GM12878 (cell line): ENCODE results near the gene TTC29. TPM values are rescaled to one million over a fixed set of nuclear protein-coding genes. Genes with fewer than 3 reads are reported as not detected.

Experiments used
- ATAC-seq: fragments of 200-7000 bp; cut with Tn5 transposase; 3 replicates; pipeline ENCODE4 v1.9.1; 2020; ENCODE audit warnings: mild to moderate bottlenecking, moderate library complexity
- BruUV-seq: library from RNA; stranded (reverse); fragments of 400-500 nt; replicated peaks from 2 replicates; lab custom pipeline; 2021; lab: Mats Ljungman, UMichigan
- CTCF ChIA-PET: fragments of 300-600 bp; sonication (Branson Sonifier 250); formaldehyde crosslinking; extraction: SDS; loops from one replicate; lab custom pipeline; 2021; ENCODE audit warnings: inconsistent platforms; lab: Yijun Ruan, JAX
- POLR2A ChIA-PET: fragments of 350-600 bp; formaldehyde crosslinking; extraction: SDS; loops from one replicate; lab custom pipeline; 2021; ENCODE audit warnings: inconsistent platforms; lab: Charles Lee
- RAD21 ChIA-PET: fragments of 300-600 bp; sonication (Branson Sonifier 250); formaldehyde crosslinking; loops from one replicate; lab custom pipeline; 2023; ENCODE audit warnings: antibody characterized with exemption; ENCODE audit not compliant: unreplicated experiment; lab: Charles Lee
- SMC1A ChIA-PET: fragments of 300-600 bp; sonication (Branson Sonifier 250); formaldehyde crosslinking; loops from one replicate; lab custom pipeline; 2023; ENCODE audit not compliant: unreplicated experiment, uncharacterized antibody; lab: Charles Lee
- DNase-seq: peaks from one replicate; pipeline ENCODE4 v3.0.0-alpha.2; 2011; ENCODE audit warnings: low read depth, low spot score
- FAIRE-seq: peaks from 3 replicates; lab custom pipeline; 2011; peaks lifted over from hg19 to GRCh38; lab: Jason Lieb, UNC
- H2AFZ ChIP-seq: 2 replicates; pipeline ENCODE4 v1.6.0; 2011; ENCODE audit warnings: low read depth, low read length, control low read depth; ENCODE audit not compliant: control insufficient read depth
- H3K27ac ChIP-seq: 2 replicates; pipeline ENCODE4 v1.5.1; 2011; ENCODE audit warnings: control low read depth; ENCODE audit not compliant: control insufficient read depth, insufficient read depth
- H3K27me3 ChIP-seq, 2 experiments: replicated peaks in 1 of 2; 2 replicates each; pipeline versions ENCODE4 v1.6.0 to v1.6.1; 2011; ENCODE audit warnings: low read length in 1 of 2; ENCODE audit not compliant: control insufficient read depth in 2 of 2, insufficient read depth in 2 of 2
- H3K36me3 ChIP-seq, 2 experiments: 2 replicates each; pipeline ENCODE4 v1.5.1; 2011; ENCODE audit warnings: low read length in 1 of 2; ENCODE audit not compliant: control insufficient read depth in 2 of 2, insufficient read depth in 2 of 2
- H3K4me1 ChIP-seq: 2 replicates; pipeline ENCODE4 v1.6.1; 2011; ENCODE audit warnings: mild to moderate bottlenecking, low read length, moderate library complexity, mixed read lengths; ENCODE audit not compliant: control insufficient read depth, insufficient read depth
- H3K4me2 ChIP-seq: 2 replicates; pipeline ENCODE4 v1.6.0; 2011; ENCODE audit warnings: control low read depth; ENCODE audit not compliant: control insufficient read depth, insufficient read depth
- H3K4me3 ChIP-seq: fragments of 200-600 bp; sonication (generic); 2 replicates; pipeline ENCODE4 v1.5.1; 2016
- H3K79me2 ChIP-seq: 2 replicates; pipeline ENCODE4 v1.6.0; 2011; ENCODE audit warnings: low read length; ENCODE audit not compliant: control insufficient read depth, insufficient read depth
- H3K9ac ChIP-seq: 2 replicates; pipeline ENCODE4 v1.8.0; 2011; ENCODE audit warnings: low read length, control low read depth, mixed read lengths; ENCODE audit not compliant: control insufficient read depth, insufficient read depth
- H3K9me3 ChIP-seq: replicated peaks from 3 replicates; pipeline ENCODE4 v1.5.1; 2011; ENCODE audit warnings: mild to moderate bottlenecking, low read length; ENCODE audit not compliant: control insufficient read depth, insufficient read depth
- H4K20me1 ChIP-seq: 2 replicates; pipeline ENCODE4 v1.6.0; 2011; ENCODE audit not compliant: control insufficient read depth, insufficient read depth
- BCLAF1 ChIP-seq: fragments of 450-650 bp; IDR thresholded peaks from 2 replicates; pipeline ENCODE4 v1.6.1; 2017; ENCODE audit warnings: antibody characterized with exemption, mild to moderate bottlenecking, moderate library complexity
- BMI1 ChIP-seq: fragments of 450-650 bp; IDR thresholded peaks from 2 replicates; pipeline ENCODE4 v1.6.1; 2016; ENCODE audit warnings: mild to moderate bottlenecking, moderate library complexity, borderline replicate concordance
- CHD1 ChIP-seq: IDR thresholded peaks from 2 replicates; pipeline ENCODE4 v1.6.1; 2012; ENCODE audit warnings: low read depth, low read length, improper control_type of control experiment
- FOS ChIP-seq: IDR thresholded peaks from 3 replicates; pipeline ENCODE4 v1.6.1; 2011; ENCODE audit warnings: borderline replicate concordance; ENCODE audit not compliant: insufficient read length; ENCODE audit errors: extremely low read depth
- FOXM1 ChIP-seq: IDR thresholded peaks from 2 replicates; pipeline ENCODE4 v1.6.1; 2012; ENCODE audit warnings: low read depth, mild to moderate bottlenecking, inconsistent platforms, low read length, moderate library complexity
- HDAC6 ChIP-seq: fragments of 200-600 bp; sonication (generic); IDR thresholded peaks from one replicate; pipeline ENCODE4 v1.8.0; 2017; ENCODE audit warnings: antibody characterized with exemption; ENCODE audit not compliant: unreplicated experiment
- HSF1 ChIP-seq: fragments of 150-350 bp; IDR thresholded peaks from 2 replicates; pipeline ENCODE4 v1.6.1; 2014; ENCODE audit warnings: mild to moderate bottlenecking, low read depth, low read length
- KDM1A ChIP-seq: fragments of 200-600 bp; sonication (generic); IDR thresholded peaks from 2 replicates; pipeline ENCODE4 v1.6.1; 2016; ENCODE audit warnings: borderline replicate concordance
- MEF2B ChIP-seq: fragments of 450-650 bp; IDR thresholded peaks from 2 replicates; pipeline ENCODE4 v1.6.1; 2018; ENCODE audit warnings: mild to moderate bottlenecking, moderate library complexity; ENCODE audit not compliant: partially characterized antibody, poor library complexity, severe bottlenecking
- NFIC ChIP-seq: IDR thresholded peaks from 2 replicates; pipeline ENCODE4 v1.6.1; 2012; ENCODE audit warnings: low read depth, mild to moderate bottlenecking, inconsistent platforms, low read length, moderate library complexity
- POU2F2 ChIP-seq: IDR thresholded peaks from 3 replicates; pipeline ENCODE4 v1.6.1; 2011; ENCODE audit warnings: low read depth, mild to moderate bottlenecking, low read length, borderline replicate concordance
- SP1 ChIP-seq: IDR thresholded peaks from one replicate; pipeline ENCODE4 v1.6.1; 2011; ENCODE audit warnings: low read depth, low read length
- SUZ12 ChIP-seq: fragments of 200-600 bp; sonication (generic); IDR thresholded peaks from one replicate; pipeline ENCODE4 v1.6.1; 2018; ENCODE audit warnings: antibody characterized with exemption, mild to moderate bottlenecking; ENCODE audit not compliant: unreplicated experiment
- TAF1 ChIP-seq: IDR thresholded peaks from 2 replicates; pipeline ENCODE4 v1.6.1; 2011; ENCODE audit warnings: mild to moderate bottlenecking, low read depth, low read length, borderline replicate concordance
- ZBTB33 ChIP-seq: fragments of 450-650 bp; IDR thresholded peaks from 2 replicates; pipeline ENCODE4 v1.6.1; 2017; ENCODE audit warnings: mild to moderate bottlenecking
- ZNF207 ChIP-seq: fragments of 450-650 bp; IDR thresholded peaks from 2 replicates; pipeline ENCODE4 v1.6.1; 2014; ENCODE audit warnings: antibody characterized with exemption, mild to moderate bottlenecking, borderline replicate concordance
- WGBS: methylation state at CpG from one replicate; pipeline ENCODE4 v1.1.6; 2016; ENCODE audit warnings: low lambda C conversion rate; ENCODE audit not compliant: insufficient replicate concordance, insufficient coverage; ENCODE audit errors: missing lambda C conversion rate; 5-methylcytosine and 5-hydroxymethylcytosine counted together
- in situ Hi-C: fragments of 300-500 bp; cut with MboI; formaldehyde crosslinking; loops from 9 replicates; pipeline ENCODE4 v1.14.3; 2018; ENCODE audit warnings: mixed read lengths
- intact Hi-C: fragments of 100-400 bp; cut with micrococcal nuclease; formaldehyde crosslinking; loops from one replicate; pipeline ENCODE4 v1.14.2; 2022; ENCODE audit not compliant: unreplicated experiment
- polyA plus RNA-seq, 11 experiments: library from polyadenylated mRNA; depleted of rRNA in 4 of 11; unstranded in 6 of 11; stranded (reverse) in 5 of 11; fragments of >200 nt; fragmentation: Nextera tagmentation in 4 of 11; fragmentation: Illumina TruSeq in 1 of 11; extraction: Ambion mirVana in 4 of 11; extraction: Trizol in 1 of 11; gene quantifications; 1 replicate in 1 of 11; 2 replicates in 10 of 11; pipeline versions ENCODE4 v1.2.1 to v1.2.3, GENCODE V29; 2011 to 2016; ENCODE audit warnings: inconsistent platforms in 2 of 11, missing spikeins in 2 of 11, low read depth in 1 of 11
- total RNA-seq, 4 experiments: library from RNA; depleted of rRNA in 3 of 4; stranded (reverse); fragments of >200 nt in 3 of 4; fragmentation: Illumina TruSeq in 1 of 4; extraction: Trizol in 1 of 4; gene quantifications; 2 replicates each; pipeline versions ENCODE4 v1.2.1 to v1.2.3, GENCODE V29; 2013 to 2021

TTC29 gene
- total and polyA plus RNA-seq, 10 of the 15 experiments (the other 5 are each of a cell fraction or from before 2014, with no cell fraction given) = not detected

GRCh38 chr4:146972036-146972435 is 26.4 kb upstream of the TTC29 start (continued):
- TF ChIP-seq FOS (no peak), ZBTB33 (no peak), HDAC6 (no peak), SUZ12 (no peak), BCLAF1 (no peak), POU2F2 (no peak)

GRCh38 chr4:146969126-146969525 is 23.5 kb upstream of the TTC29 start:
- no peak for FAIRE-seq
- 0% methylated on average over 1 of the region's 1 CpG for WGBS
- no peak for TF ChIP-seq KDM1A
- no peak for TF ChIP-seq HSF1
- no peak for TF ChIP-seq TAF1
- no peak for TF ChIP-seq SP1
- no peak for TF ChIP-seq BMI1
- no peak for TF ChIP-seq FOXM1
- no peak for TF ChIP-seq ZNF207
- no peak for TF ChIP-seq CHD1
- no peak for TF ChIP-seq NFIC
- TF ChIP-seq MEF2B = no peak

More at GRCh38 chr4:146969126-146969525, 23.5 kb upstream of the TTC29 start:
- Histone ChIP-seq H3K4me3 (no peak overlapping the region), H4K20me1 (no peaks in the 10 kb centered on the region), H3K27ac (no peak overlapping the region), H3K27me3 (no peaks in the 10 kb centered on the region), H3K9me3 (no peaks in the 10 kb centered on the region), H3K4me2 (no peak overlapping the region), H3K79me2 (no peaks in the 10 kb centered on the region), H2AFZ (no peak overlapping the region), H3K36me3 (no peaks in the 10 kb centered on the region), H3K4me1 (no peaks in the 10 kb centered on the region), H3K9ac (no peak overlapping the region)
- SMC1A ChIA-PET = no interaction called here
- ATAC-seq (no peak), DNase-seq (no peak)
- POLR2A ChIA-PET = no interaction called here
- intact Hi-C loops (no loop called here), in situ Hi-C loops (no loop called here)
- CTCF ChIA-PET = no interaction called here
- BruUV-seq = no TSS peak
- RAD21 ChIA-PET = interaction anchor here (1.1 kb wide), 1 partner anchor 92 kb away, joined by 3 read pairs; no protein-coding TSS in a partner anchor
